OCI-LY1 (cell line): ENCODE results near the gene ASTN1.

Source experiments
- H2AFZ ChIP-seq: fragments of 200-600 bp; sonication (generic), shearing (Covaris generic); 2 replicates; pipeline ENCODE4 v1.6.0; 2014; ENCODE audit warnings: antibody characterized with exemption, mild to moderate bottlenecking, low read length
- H3F3A ChIP-seq: fragments of 200-600 bp; sonication (generic), shearing (Covaris generic); 2 replicates; pipeline ENCODE4 v1.6.0; 2014; ENCODE audit warnings: mild to moderate bottlenecking, antibody characterized with exemption, low read length, moderate library complexity; ENCODE audit not compliant: insufficient read depth
- H3K27ac ChIP-seq: fragments of 200-600 bp; sonication (generic); 2 replicates; pipeline ENCODE4 v1.5.1; 2014; ENCODE audit warnings: low read length, mixed run types, mild to moderate bottlenecking, low read depth; ENCODE audit not compliant: poor library complexity, severe bottlenecking
- H3K27me3 ChIP-seq: fragments of 200-600 bp; sonication (generic); 2 replicates; pipeline ENCODE4 v1.6.0; 2014; ENCODE audit warnings: antibody characterized with exemption, mild to moderate bottlenecking, low read length, moderate library complexity; ENCODE audit not compliant: insufficient read depth
- H3K36me3 ChIP-seq: fragments of 200-600 bp; sonication (generic); 2 replicates; pipeline ENCODE4 v1.6.1; 2014; ENCODE audit warnings: mild to moderate bottlenecking, antibody characterized with exemption, low read length, moderate library complexity, mixed read lengths; ENCODE audit not compliant: insufficient read depth
- H3K4me1 ChIP-seq: fragments of 200-600 bp; sonication (generic); 2 replicates; pipeline ENCODE4 v1.5.1; 2014; ENCODE audit warnings: mild to moderate bottlenecking, low read length, moderate library complexity; ENCODE audit not compliant: insufficient read depth, severe bottlenecking
- H3K4me2 ChIP-seq: fragments of 200-600 bp; sonication (generic), shearing (Covaris generic); 2 replicates; pipeline ENCODE4 v1.6.1; 2014; ENCODE audit warnings: low read length
- H3K4me3 ChIP-seq: fragments of 200-600 bp; sonication (generic); 2 replicates; pipeline ENCODE4 v1.5.1; 2014; ENCODE audit warnings: low read length, low read depth, mild to moderate bottlenecking, mixed read lengths; ENCODE audit not compliant: poor library complexity, severe bottlenecking
- H3K79me2 ChIP-seq: fragments of 200-600 bp; shearing (Covaris generic); 2 replicates; pipeline ENCODE4 v1.6.1; 2016; ENCODE audit warnings: mixed run types, low read length, mixed read lengths; ENCODE audit not compliant: insufficient read depth
- H3K9ac ChIP-seq: fragments of 200-600 bp; sonication (generic), shearing (Covaris generic); 2 replicates; pipeline ENCODE4 v1.6.1; 2014; ENCODE audit warnings: mild to moderate bottlenecking, low read length, mixed read lengths
- H3K9me2 ChIP-seq: fragments of 200-600 bp; sonication (generic), shearing (Covaris generic); 2 replicates; pipeline ENCODE4 v1.6.1; 2014; ENCODE audit warnings: low read depth, mild to moderate bottlenecking, low read length, mixed read lengths
- H3K9me3 ChIP-seq: fragments of 200-600 bp; shearing (Covaris generic); 2 replicates; pipeline ENCODE4 v1.6.1; 2014; ENCODE audit warnings: low read length, mixed read lengths
- H4K20me1 ChIP-seq: fragments of 200-600 bp; sonication (generic), shearing (Covaris generic); 2 replicates; pipeline ENCODE4 v1.6.0; 2016; ENCODE audit warnings: mild to moderate bottlenecking, low read length; ENCODE audit not compliant: insufficient read depth
- EZH2 ChIP-seq: fragments of 200-600 bp; sonication (generic), shearing (Covaris generic); IDR thresholded peaks from 2 replicates; pipeline ENCODE4 v1.8.0; 2017; ENCODE audit warnings: borderline replicate concordance, mixed run types, mild to moderate bottlenecking, antibody characterized with exemption, low read length, moderate library complexity, mixed read lengths
- TF ChIP-seq, protein P1 (sequence below): fragments of 200-600 bp; sonication (generic), shearing (Covaris generic); IDR thresholded peaks from 2 replicates; pipeline ENCODE4 v1.5.1; 2017; ENCODE audit warnings: mild to moderate bottlenecking, antibody characterized with exemption, low read length, moderate library complexity, mixed read lengths

The ASTN1 gene

DNA sequence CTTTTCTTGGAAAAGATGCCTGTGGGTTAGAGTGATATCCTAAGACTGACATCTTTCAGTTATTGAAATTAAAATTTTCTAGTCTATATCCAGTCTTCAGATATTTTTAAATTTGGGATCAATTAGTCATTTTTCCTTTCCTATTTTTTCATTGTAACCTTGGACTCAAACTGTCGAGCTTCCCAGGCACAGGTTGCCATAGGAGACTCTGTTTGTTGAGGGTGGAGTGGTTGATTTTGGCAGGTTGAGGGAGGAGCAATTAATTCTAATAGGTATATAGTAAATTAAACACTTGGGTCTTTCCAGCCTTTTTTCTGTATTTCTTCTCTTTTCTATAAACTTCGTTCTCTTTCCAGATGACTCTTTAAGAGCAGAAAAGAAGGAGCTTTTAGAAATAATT lies 326.8 kb downstream of the ASTN1 start:
- H3K9ac ChIP-seq = no peak overlapping the region
- no peak overlapping the region for H2AFZ ChIP-seq
- no peaks in the 10 kb centered on the region for H3K36me3 ChIP-seq
- H3K27me3 ChIP-seq = no peaks in the 10 kb centered on the region
- no peaks in the 10 kb centered on the region for H3K4me1 ChIP-seq
- TF ChIP-seq EZH2 = no peak
- TF ChIP-seq, protein P1, sequence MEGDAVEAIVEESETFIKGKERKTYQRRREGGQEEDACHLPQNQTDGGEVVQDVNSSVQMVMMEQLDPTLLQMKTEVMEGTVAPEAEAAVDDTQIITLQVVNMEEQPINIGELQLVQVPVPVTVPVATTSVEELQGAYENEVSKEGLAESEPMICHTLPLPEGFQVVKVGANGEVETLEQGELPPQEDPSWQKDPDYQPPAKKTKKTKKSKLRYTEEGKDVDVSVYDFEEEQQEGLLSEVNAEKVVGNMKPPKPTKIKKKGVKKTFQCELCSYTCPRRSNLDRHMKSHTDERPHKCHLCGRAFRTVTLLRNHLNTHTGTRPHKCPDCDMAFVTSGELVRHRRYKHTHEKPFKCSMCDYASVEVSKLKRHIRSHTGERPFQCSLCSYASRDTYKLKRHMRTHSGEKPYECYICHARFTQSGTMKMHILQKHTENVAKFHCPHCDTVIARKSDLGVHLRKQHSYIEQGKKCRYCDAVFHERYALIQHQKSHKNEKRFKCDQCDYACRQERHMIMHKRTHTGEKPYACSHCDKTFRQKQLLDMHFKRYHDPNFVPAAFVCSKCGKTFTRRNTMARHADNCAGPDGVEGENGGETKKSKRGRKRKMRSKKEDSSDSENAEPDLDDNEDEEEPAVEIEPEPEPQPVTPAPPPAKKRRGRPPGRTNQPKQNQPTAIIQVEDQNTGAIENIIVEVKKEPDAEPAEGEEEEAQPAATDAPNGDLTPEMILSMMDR = no peak
- H3K9me3 ChIP-seq = no peaks in the 10 kb centered on the region
- H3K79me2 ChIP-seq = no peaks in the 10 kb centered on the region
- no peaks in the 10 kb centered on the region for H4K20me1 ChIP-seq
- H3K9me2 ChIP-seq = no peaks in the 10 kb centered on the region
- H3K4me3 ChIP-seq = no peak overlapping the region
- no peaks in the 10 kb centered on the region for H3F3A ChIP-seq
- H3K27ac ChIP-seq = no peak overlapping the region
- H3K4me2 ChIP-seq = no peak overlapping the region

DNA sequence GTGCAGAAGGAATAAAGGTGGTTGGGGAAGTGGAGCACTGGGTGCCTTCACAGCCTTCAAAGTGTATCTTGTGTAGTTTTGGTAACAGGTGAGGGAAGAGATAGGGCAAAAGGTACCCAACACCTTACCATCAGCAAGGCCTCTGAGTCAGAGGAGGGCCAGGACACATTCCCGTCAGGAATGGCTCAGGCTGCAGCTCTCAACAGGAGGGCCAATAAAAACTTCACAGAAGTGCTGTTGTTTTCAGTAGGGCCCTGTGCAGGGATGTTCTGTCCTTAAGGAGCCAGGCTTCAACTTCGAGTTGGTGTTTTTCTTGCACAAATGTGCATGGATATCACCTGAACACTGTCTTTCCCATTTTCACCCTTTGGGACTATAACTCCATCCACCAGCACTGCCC lies 333.4 kb downstream of the ASTN1 start:
- Histone ChIP-seq H3K9me3 (no peaks in the 10 kb centered on the region), H3F3A (no peaks in the 10 kb centered on the region), H3K4me2 (no peak overlapping the region), H3K4me1 (no peaks in the 10 kb centered on the region), H3K79me2 (no peaks in the 10 kb centered on the region), H3K27ac (no peak overlapping the region), H3K4me3 (no peak overlapping the region), H3K27me3 (no peaks in the 10 kb centered on the region), H3K9ac (no peak overlapping the region), H3K36me3 (no peaks in the 10 kb centered on the region), H2AFZ (no peak overlapping the region), H3K9me2 (no peaks in the 10 kb centered on the region), H4K20me1 (no peaks in the 10 kb centered on the region)
- TF ChIP-seq, protein P1 = no peak
- TF ChIP-seq EZH2 = no peak

DNA sequence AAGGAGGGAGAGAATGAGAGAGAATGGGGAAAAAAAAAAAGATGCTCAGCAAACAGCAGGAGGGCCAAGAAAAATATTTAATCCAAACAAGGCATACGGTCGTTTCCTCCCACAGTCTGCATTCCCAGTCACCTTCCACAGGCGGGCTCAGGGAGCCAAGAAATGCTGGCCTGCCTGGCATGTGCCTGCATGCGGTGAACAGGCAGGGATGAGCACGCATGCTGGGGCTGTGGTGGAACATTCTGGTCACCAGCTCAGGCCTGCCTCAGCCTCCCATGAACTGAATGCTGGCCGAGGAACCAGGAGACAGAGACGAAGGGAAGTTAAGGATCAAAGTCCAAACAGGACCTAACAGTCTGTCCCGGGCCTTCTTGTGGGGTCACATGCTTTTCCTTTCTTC lies 335.3 kb downstream of the ASTN1 start:
- Histone ChIP-seq H3K4me2 (no peak overlapping the region), H3K9me3 (no peaks in the 10 kb centered on the region), H3K9ac (no peak overlapping the region), H3K4me3 (no peak overlapping the region), H4K20me1 (no peaks in the 10 kb centered on the region), H3K4me1 (no peaks in the 10 kb centered on the region), H2AFZ (no peak overlapping the region), H3K27ac (no peak overlapping the region), H3K36me3 (no peaks in the 10 kb centered on the region), H3K9me2 (no peaks in the 10 kb centered on the region), H3K27me3 (no peaks in the 10 kb centered on the region), H3F3A (no peaks in the 10 kb centered on the region), H3K79me2 (no peaks in the 10 kb centered on the region)
- no peak for TF ChIP-seq EZH2
- TF ChIP-seq, protein P1 = no peak
